Stimulated activated CD4-positive, alpha-beta T cell treated with anti-CD3 and anti-CD28 coated beads, Interleukin-12 subunit alpha, Interleukin-12 subunit beta, amount 100 ng/mL, for 48 hours (primary cell): ENCODE results near the gene LRRC42.
"Not testable (repeated sequence)": the region's sequence is repeated elsewhere in the genome, so short reads cannot be mapped to it uniquely, and the experiment has no call there.

Source experiments
- DNase-seq, 3 donors: peaks; one replicate each; pipeline ENCODE4 v3.0.0-alpha.2; 2020; ENCODE audit warnings: low read depth in 2 of 3, low spot score in 1 of 3

Gene LRRC42

DNA sequence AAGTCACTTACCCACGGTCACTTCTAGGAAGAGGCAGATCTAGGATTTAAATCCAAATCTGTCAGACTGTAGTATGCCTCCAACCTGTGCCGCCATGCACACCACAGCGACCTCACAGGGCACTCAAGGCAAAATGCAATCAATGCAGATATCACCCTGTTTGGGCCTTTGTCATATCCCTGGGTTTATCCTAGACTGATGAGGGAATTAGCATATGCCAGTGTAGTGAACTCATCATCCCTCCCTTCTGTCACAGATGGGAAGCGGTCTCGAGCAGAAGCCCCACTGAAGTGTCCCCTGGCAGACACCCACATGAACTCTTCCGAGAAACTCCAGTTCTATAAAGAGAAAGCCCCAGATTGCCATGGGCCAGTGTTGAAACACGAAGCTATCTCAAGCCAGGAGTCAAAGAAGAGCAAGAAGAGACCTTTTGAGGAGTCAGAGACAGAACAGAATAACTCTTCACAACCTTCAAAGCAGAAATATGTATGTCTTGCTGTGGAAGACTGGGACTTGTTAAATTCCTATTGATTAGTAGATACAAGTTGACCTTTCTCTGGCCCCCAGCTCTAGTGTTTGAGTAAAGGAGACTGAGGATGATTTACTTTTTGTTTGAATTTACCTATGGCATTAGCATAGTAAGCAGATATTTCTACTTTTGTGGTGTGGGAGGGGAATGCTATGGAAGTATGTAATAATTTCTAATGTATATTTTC, 21.4 kb downstream of the LRRC42 start:
- no peak for DNase-seq

DNA sequence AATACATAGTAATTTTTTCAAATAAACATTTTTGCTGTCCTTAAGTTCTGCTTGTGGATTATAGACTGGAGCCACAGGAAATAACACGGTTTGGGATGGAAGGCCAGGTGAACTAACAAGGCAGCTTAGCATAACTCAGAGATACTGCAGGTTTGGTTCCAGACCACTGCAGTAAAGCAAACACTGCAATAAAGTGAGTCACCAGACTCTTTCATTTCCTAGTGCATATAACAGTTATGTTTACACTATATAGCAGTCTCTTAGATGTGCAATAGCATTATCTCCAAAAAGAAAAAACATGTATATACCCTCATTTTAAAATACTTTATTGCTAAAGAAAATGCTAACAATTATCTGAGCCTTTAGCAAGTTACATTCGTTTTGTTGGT, 22.0 kb downstream of the LRRC42 start:
- no peak for DNase-seq

DNA sequence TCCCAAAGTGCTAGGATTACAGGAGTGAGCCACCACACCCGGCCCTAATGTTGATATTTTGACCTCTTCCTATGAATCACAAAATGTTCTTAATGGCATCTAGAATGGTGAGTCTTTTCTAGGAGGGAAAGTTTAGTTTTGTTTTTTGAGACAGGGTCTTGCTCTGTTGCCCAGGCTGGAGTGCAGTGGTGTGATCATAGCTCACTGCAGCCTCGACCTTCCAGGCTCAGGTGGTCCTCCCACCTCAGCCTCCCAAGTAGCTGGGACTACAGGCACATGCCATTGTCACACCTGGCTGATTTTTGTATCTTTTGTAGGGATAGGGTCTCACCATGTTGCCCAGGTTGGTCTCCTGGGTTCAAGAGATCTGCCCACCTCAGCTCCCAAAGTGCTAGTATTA, 23.2 kb downstream of the LRRC42 start:
- DNase-seq, result not testable (repeated sequence)

DNA sequence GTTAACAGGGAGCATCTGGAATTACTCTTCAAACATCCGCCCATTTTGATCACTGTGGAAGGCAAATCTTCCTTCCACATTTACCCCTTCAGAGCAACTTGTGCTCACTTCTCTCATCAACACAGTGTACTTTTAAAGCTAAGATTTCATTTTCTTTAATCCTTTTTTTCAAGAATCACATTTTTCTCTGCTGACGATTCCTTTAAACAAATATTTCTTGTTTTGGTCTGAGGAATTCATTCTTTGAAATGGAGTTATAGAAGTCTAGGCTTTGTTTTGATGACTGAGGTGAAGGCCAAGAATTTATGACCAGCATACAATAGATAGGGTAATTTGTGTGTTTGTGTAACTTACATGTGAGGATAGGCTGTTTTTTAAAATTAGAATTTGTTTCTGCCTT, 25.6 kb downstream of the LRRC42 start:
- DNase-seq, result no peak

DNA sequence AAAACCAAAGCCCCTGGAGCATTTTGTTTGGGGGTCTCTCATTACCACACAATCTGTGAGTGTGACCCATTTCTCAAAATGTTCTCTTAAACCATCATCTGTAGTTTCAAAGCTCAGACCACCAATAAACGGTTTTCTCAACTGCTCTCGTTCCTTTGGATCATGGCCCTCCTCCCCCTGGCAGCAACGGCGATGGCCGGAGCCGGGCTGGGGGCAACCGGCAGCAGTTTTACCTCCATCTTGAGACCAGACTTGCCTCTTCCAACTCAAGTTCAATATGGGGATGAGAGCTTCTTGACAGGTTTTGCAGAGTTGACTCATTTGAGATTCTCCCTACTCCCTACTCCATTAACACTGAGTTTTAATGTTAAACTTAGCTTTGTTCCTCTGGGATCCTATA, 29.7 kb downstream of the LRRC42 start:
- no peak for DNase-seq

DNA sequence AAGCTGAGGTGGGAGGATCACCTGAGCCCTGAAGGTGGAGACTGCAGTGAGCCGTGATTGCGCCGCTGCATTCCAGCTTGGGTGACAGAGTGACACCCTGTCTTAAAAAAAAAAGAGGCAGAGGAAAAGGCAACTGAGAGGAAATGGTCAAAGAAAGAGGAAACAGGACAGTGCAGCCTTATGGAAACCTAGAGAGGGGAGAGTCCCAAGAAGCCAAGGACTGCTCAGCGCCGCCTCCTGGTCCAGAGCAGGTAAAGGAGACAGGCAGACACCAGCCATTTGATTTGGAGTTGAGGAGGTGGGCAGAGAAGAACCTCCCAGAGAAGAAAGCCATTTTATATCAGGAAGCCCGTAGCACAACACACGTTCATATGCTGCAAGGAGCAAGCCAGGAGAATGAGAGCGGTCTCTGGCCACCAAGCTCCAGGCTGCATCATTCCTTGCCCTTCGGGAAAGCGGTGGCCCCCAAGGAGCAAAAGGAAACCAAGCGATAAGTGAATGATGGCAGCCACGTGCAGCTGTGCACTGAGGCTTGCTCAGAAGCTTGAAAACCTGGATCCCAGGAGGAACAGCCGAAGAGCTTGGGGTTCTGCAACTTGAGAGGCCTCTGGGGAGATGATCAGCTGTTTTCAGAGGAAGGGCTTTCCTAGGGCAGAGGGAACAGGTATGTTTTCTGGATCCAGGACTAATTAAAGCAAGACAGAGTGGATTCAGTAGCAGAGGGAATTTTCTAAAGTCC, 33.7 kb downstream of the LRRC42 start:
- DNase-seq, result no peak

DNA sequence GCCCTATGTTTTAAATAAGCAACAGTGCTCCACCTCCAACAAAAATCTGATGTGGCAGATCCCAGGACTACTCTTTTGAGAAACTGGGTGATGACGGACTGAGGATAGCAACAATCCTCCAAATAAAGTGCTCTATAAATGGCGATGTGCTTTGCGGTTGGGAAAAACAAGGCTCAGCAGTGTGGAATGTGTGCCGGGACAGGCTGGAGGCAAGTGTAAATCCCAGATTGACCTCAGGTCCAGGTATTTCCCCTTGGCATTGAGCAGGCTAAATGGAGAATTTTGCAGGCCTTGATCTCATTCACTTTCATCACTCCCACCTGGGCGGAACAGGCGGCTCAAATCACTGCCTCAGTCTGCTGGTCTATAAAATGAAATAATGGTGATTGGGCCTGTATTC, 35.1 kb downstream of the LRRC42 start:
- no peak for DNase-seq

DNA sequence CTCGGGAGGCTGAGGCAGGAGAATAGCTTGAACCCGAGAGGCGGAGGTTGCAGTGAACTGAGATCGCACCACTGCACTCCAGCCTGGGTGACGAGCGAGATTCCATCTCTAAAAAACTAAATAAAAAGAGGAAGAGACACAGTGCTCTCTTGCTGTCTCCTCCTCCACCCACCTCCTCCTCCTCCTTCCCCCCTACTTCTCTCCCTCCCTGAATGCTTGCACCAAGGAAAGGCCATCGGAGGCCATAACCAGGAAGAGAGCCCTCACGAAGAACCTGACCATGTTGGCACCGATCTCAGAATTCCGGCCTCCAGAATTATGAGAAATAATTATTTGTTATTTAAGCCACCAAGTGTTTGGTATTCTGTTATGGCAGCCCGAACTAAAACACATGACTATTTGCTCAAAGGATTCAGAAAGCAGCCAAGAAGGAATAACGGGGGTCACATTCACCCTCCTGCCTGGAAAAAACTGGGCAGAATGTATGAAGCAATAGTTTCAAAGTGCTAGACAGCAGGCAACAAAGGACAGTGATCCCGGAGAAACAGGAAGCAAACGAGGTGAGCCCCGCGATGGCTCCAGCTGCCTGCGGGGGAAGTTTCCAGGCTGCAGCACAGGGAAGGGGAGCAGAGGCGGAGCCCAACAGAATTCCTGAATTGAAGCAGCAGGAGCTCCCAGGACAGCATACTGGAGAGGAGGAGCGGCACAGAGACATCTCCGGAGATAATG, 36.0 kb downstream of the LRRC42 start:
- DNase-seq, result no peak

DNA sequence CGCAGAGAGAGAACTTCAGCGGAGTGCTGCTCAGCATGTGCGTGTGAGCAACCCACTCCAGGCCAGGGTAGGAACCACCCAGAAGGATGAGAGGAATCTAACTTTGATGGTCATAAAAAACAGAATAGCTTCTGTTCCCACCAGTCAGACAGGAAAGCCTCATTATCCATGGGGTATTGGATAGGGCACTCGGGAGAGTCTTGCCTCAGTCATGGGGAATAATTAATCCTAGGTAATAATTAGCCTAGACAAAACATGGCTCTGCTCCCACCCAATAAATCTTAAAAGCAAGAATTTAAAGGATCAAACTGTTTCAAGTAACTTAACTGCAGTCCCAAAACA, 36.6 kb downstream of the LRRC42 start:
- DNase-seq, result no peak

DNA sequence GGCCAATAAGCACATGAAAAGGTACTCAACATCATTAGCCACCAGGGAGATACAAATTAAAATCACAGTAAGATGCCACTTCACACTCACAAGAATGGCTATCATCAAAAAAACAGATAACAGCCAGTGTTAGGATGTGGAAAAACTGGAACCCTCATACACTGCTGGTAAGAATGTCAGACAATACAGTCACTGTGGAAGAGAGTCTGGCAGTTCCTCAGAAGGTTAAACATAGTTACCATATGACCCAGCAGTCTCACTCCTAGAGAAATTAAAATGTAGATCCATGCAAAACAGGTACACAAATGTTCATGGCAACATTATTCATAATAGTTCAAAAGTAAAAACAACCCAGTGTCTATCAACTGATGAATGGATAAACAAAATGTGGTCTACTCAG, 38.6 kb downstream of the LRRC42 start:
- DNase-seq, result no peak

DNA sequence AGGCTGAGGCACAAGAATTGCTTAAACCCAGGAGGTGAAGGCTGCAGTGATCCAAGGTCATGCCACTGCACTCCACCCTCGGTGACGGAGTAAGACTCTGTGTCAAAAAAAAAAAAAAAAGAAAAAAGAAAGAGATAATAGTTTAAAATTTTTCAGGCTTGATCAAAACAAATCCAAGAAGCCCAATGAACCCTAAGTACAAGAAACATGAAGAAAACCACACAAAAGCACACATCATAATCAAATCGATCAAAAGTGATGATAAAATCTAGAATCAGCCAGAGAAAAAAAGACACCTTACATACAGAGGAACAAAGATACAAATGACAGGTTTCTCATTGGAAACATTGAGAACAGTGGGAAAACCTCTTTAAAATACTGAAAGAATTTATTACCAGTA, 40.3 kb downstream of the LRRC42 start:
- no peak for DNase-seq

DNA sequence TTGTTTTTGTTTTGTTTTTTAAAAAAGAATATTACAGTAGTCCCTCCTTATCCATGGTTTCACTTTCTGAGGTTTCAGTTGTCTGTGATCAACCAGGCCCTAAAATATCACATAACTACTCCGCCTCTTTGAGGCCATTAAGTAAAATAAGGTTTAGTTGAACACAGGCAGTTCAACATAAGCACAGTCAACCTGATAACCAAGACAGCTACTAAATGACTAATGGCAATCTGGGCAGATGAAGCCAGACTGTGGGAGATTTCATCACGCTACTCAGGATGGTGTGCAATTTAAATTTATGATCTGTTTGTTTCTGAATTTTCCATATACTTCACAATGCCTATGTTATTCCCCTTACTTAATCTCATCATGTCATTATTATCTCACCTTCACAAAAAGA, 41.7 kb downstream of the LRRC42 start:
- DNase-seq, result no peak

DNA sequence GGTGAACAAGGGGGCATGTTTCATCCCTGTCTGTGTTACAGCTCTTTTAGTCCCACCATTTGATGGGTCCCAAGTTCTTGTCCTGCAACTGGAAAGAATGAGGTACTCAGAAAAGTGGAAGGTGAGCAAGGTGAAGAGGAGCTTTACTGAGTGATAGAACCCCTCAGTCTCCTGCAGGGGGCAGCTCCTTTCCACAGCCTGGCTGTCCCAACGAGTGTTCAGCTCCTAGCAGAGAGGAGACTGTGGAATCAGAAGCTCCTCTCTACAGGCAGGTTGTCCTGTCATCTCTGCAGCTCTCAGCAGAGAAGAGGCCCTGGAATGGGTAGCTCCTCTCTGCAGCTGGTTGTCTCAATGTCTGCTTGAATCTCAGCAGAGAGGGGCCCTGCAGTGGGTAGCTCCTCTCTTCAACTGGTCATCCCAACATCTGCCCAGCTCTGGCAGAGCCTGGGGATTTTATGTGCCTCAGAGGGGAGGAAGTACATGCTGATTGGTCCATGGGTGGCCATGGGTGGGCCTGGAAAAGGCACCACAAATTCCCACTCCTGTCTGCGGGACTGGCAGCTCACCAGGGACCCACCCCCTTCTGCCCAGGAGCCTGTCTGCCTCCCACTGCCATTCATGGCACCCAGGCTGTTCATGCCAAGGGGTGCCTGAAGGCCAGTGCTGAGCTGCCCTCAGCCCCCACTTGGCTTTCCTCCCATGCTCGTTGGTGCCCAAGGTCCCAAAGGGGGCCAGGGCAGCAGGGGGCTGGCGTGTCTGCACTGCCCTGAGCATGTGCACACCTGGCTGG, 46.1 kb downstream of the LRRC42 start:
- DNase-seq, result no peak

DNA sequence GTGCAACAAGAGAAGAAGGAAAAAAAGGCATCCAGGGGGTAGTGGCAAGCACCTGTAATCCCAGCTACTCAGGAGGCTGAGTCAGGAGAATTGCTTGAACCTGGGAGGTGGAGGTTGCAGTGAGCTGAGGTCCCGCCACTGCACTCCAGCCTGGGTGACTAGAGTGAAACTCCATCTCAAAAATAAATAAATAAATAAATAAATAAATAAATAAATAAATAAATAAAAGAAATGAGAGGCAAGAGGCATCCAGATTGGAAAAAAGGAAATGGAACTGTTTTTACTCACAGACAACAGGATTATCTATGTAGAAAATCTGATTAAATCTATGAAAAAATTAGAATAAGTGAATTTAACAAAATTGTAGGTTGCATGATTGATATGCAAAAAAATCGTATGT, 48.4 kb downstream of the LRRC42 start:
- not testable (repeated sequence) for DNase-seq

DNA sequence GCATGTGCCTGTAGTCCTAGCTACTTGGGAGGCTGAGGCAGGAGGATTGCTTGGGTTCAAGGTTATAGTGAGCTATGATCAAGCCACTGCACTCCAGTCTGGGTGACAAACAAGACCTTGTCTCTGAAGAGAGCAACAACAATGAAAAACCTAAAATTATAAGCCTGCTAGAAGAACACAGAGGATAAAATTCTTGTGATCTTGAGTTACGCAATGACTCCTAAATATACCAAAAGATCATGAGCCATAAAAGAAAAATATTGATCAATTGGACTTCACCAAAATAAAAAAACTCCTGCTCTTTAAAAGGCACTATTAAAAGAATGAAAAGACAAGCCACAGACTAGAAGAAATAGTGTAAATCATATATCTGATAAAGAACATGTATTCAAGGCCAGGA, 49.5 kb downstream of the LRRC42 start:
- DNase-seq, result no peak

DNA sequence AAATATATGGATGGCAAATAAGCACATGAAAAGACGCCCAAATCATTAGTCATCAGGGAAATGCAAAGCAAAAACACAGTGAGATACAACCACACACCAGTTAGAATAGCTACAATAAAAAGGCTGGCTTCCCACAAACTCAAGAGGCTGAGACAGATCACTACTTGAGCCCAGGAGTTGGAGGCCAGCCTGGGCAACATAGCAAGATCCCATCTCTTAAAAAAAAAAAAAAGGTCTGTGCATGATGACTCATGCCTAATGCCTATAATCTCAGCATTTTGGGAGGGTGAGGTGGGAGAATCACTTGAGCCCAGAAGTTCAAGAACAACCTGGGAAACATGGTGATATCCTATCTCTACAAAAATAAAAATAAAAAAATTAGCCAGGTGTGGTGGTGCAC, 52.1 kb downstream of the LRRC42 start:
- no peak for DNase-seq

DNA sequence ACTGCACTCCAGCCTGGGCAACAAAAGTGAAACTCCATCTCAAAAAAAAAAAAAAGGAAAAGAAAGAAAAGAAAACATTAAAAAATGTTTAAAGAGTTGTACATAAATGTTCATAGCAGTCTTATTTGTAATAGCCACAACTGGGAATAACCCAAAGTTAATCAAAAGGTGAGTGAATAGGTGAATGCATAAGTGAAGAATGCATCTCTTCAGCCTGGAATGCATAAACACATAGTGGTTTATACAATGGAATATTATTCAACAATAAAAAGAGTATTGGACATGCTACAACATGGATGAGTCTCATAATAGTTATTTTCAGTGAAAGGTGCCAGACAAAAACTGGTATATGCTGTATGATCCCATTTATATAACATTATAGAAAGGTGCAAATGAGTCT, 53.8 kb downstream of the LRRC42 start:
- DNase-seq, result no peak

DNA sequence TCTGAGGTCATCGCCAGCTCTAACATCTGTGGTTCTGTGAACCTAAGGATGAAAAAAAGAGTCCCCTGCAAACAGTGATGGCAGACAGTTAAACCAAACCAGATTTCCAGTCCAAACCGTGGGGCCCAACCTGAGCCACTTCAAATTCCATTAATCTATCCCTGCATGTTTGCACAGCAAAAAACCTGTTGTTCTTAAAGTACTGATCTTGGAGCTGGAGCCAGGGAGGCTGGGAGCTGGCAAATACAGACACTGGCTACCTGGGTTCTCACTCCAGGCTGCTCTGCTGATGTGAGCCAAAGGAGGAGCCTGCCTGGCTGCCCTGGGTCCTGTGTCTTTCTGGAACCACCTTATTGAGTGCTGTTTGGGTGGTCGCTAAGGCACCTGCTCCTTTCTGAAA, 55.4 kb downstream of the LRRC42 start:
- DNase-seq, result no peak

DNA sequence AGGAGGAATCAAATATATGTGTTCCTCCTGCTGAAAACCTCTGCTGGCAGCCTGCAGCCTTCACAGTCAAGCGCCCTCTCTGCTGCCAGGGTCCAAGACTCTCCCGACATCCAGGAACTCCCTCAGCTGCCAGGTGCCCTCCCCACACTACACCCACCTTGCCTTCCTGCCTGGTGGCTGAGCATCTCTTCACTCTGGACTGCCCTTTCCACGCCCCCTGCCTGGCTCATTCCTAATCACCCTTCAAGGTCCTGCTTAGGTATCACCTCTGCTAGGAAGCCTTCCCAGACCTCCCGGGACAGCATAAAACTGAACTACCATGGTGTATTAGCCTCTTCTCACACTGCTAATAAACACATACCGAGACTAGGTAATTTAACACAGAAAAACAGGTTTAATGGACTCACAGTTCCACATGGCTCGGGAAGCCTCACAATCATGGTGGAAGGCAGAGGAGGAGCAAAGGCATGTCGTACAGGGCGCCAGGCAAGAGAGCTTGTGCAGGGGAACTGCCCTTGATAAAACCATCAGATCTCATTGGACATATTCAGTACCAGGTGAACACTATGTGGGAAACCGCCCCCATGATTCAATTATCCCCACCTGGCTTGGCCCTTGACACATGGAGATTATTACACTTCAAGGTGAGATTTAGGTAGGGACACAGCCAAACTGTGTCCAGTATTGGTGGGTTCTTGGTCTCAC, 56.5 kb downstream of the LRRC42 start:
- DNase-seq, result no peak

DNA sequence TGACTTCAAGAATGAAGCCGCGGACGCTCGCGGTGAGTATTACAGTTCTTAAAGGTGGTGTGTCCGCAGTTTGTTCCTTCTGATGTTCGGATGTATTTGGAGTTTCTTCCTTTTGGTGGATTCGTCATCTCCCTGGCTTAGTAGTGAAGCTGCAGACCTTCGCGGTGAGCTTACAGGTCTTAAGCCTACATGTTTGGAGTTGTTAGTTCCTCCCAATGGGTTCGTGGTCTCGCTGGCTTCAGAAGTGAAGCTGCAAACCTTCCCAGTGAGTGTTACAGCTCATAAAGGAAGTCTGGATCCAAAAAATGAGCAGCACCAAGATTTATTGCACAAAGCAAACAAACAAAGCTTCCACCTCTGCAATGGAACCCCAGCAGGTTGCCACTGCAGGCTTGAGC, 57.1 kb downstream of the LRRC42 start:
- no peak for DNase-seq
